Measurements from ENCODE around the gene ADAMTS6. TPM values are rescaled to one million over a fixed set of nuclear protein-coding genes. Genes with fewer than 3 reads are reported as not detected.
A peak's percentile ranks its signal among the peaks of the same experiment; 100 is the strongest.

Gene ADAMTS6
- total RNA-seq, 1 experiment from 2014 or later = 1.2 TPM

- no TSS peak for BruUV-seq (replicated peaks)
- CTCF ChIA-PET = no interaction called here
- H3K27ac Mint-ChIP-seq (ENCODE audit: unreplicated experiment) = no peak overlapping the region
- no peak for DNase-seq
- intact Hi-C loops (cut with micrococcal nuclease; ENCODE audit: unreplicated experiment) = no loop called here
- no peak overlapping the region for H3K4me3 Mint-ChIP-seq (ENCODE audit: low read depth, unreplicated experiment)
- H3K36me3 Mint-ChIP-seq (ENCODE audit: insufficient read depth, unreplicated experiment) = peaks cover 23% of the 10 kb centered on the region
- TF ChIP-seq CTCF (IDR thresholded peaks at IDR 0.05; ENCODE audit: unreplicated experiment) = no peak
- H3K9me3 Mint-ChIP-seq (ENCODE audit: low read depth, unreplicated experiment) = no peaks in the 10 kb centered on the region
- H3K4me1 Mint-ChIP-seq (ENCODE audit: low read depth, unreplicated experiment) = no peaks in the 10 kb centered on the region
- no peaks in the 10 kb centered on the region for H3K27me3 Mint-ChIP-seq (ENCODE audit: unreplicated experiment)
These were observed 3.7 kb upstream of the ADAMTS6 start for GRCh38 chr5:65485405-65485804.

- no peaks in the 10 kb centered on the region for H3K9me3 Mint-ChIP-seq (ENCODE audit: low read depth, unreplicated experiment)
- TF ChIP-seq CTCF (IDR thresholded peaks at IDR 0.05; ENCODE audit: unreplicated experiment) = no peak
- no peaks in the 10 kb centered on the region for H3K27me3 Mint-ChIP-seq (ENCODE audit: unreplicated experiment)
- CTCF ChIA-PET = interaction anchor here (0.7 to 2.5 kb wide), 10 partner anchors 380 to 690 kb away, joined by 3 to 26 read pairs (median 4); no protein-coding TSS in a partner anchor
- H3K36me3 Mint-ChIP-seq (ENCODE audit: insufficient read depth, unreplicated experiment) = peaks cover 23% of the 10 kb centered on the region
- no peaks in the 10 kb centered on the region for H3K4me1 Mint-ChIP-seq (ENCODE audit: low read depth, unreplicated experiment)
- intact Hi-C loops (cut with micrococcal nuclease; ENCODE audit: unreplicated experiment) = loop anchor here (1.0 to 5.0 kb wide), 9 partner anchors 266 to 848 kb away; no protein-coding TSS in a partner anchor
- no peak for DNase-seq
- H3K4me3 Mint-ChIP-seq (ENCODE audit: low read depth, unreplicated experiment) = no peak overlapping the region
- BruUV-seq (replicated peaks) = no TSS peak
- H3K27ac Mint-ChIP-seq (ENCODE audit: unreplicated experiment) = peak overlapping the region; percentile 28
These were observed 2.0 kb upstream of the ADAMTS6 start for GRCh38 chr5:65483546-65484346.

GRCh38 chr5:65482736-65483545, 1.2 kb upstream of the ADAMTS6 start:
- Mint-ChIP-seq H3K27ac (ENCODE audit: unreplicated experiment) (peak overlapping the region; percentile 28), H3K4me3 (ENCODE audit: low read depth, unreplicated experiment) (no peak overlapping the region), H3K4me1 (ENCODE audit: low read depth, unreplicated experiment) (no peaks in the 10 kb centered on the region), H3K36me3 (ENCODE audit: insufficient read depth, unreplicated experiment) (peaks cover 23% of the 10 kb centered on the region), H3K9me3 (ENCODE audit: low read depth, unreplicated experiment) (no peaks in the 10 kb centered on the region), H3K27me3 (ENCODE audit: unreplicated experiment) (no peaks in the 10 kb centered on the region)
- TF ChIP-seq CTCF (IDR thresholded peaks at IDR 0.05; ENCODE audit: unreplicated experiment) = no peak
- no TSS peak for BruUV-seq (replicated peaks)
- intact Hi-C loops (cut with micrococcal nuclease; ENCODE audit: unreplicated experiment) = loop anchor here (1.0 to 5.0 kb wide), 9 partner anchors 266 to 848 kb away; no protein-coding TSS in a partner anchor
- CTCF ChIA-PET = interaction anchor here (0.6 to 2.5 kb wide), 16 partner anchors 36 to 1335 kb away, joined by 3 to 26 read pairs (median 4); no protein-coding TSS in a partner anchor
- DNase-seq = no peak

- BruUV-seq (replicated peaks) = no TSS peak
- H3K27me3 Mint-ChIP-seq (ENCODE audit: unreplicated experiment) = no peaks in the 10 kb centered on the region
- no peak overlapping the region for H3K4me3 Mint-ChIP-seq (ENCODE audit: low read depth, unreplicated experiment)
- peaks cover 23% of the 10 kb centered on the region for H3K36me3 Mint-ChIP-seq (ENCODE audit: insufficient read depth, unreplicated experiment)
- no peak for TF ChIP-seq CTCF (IDR thresholded peaks at IDR 0.05; ENCODE audit: unreplicated experiment)
- CTCF ChIA-PET = interaction anchor here (0.7 to 2.5 kb wide), 7 partner anchors 35 to 1334 kb away, joined by 3 to 26 read pairs (median 4); no protein-coding TSS in a partner anchor
- DNase-seq = no peak
- no peaks in the 10 kb centered on the region for H3K9me3 Mint-ChIP-seq (ENCODE audit: low read depth, unreplicated experiment)
- no peaks in the 10 kb centered on the region for H3K4me1 Mint-ChIP-seq (ENCODE audit: low read depth, unreplicated experiment)
- H3K27ac Mint-ChIP-seq (ENCODE audit: unreplicated experiment) = peak overlapping the region; percentile 28
- intact Hi-C loops (cut with micrococcal nuclease; ENCODE audit: unreplicated experiment) = loop anchor here (2.0 to 5.0 kb wide), 5 partner anchors 265 to 690 kb away; no protein-coding TSS in a partner anchor
These were observed 596 bp upstream of the ADAMTS6 start for GRCh38 chr5:65482296-65482735.

Measured in Calu3 (cell line).